ENCODE data around the gene MEF2B. TPM values are rescaled to one million over a fixed set of nuclear protein-coding genes. Genes with fewer than 3 reads are reported as not detected.

MEF2B gene
- total RNA-seq, 6 experiments from 2014 or later = 0.24 to 2.1 (median 0.97) TPM; not detected in 2

- no peak for DNase-seq
- Histone ChIP-seq H3K4me3 (no peak overlapping the region), H3K4me1 (no peaks in the 10 kb centered on the region), H3K27me3 (no peaks in the 10 kb centered on the region), H3K36me3 (no peaks in the 10 kb centered on the region), H3K27ac (no peak overlapping the region), H3K9me3 (no peaks in the 10 kb centered on the region)
- intact Hi-C loops (cut with DNase I) = no loop called here
- no peak for ATAC-seq
- WGBS (ENCODE audit: insufficient coverage, low coverage, low lambda C conversion rate, missing lambda C conversion rate) = 5% methylated on average over 4 of the region's 5 CpGs
- no peak for TF ChIP-seq POLR2A (IDR thresholded peaks at IDR 0.05)
These were observed 44.1 kb upstream of the MEF2B start for GRCh38 chr19:19214159-19214490.

DNA sequence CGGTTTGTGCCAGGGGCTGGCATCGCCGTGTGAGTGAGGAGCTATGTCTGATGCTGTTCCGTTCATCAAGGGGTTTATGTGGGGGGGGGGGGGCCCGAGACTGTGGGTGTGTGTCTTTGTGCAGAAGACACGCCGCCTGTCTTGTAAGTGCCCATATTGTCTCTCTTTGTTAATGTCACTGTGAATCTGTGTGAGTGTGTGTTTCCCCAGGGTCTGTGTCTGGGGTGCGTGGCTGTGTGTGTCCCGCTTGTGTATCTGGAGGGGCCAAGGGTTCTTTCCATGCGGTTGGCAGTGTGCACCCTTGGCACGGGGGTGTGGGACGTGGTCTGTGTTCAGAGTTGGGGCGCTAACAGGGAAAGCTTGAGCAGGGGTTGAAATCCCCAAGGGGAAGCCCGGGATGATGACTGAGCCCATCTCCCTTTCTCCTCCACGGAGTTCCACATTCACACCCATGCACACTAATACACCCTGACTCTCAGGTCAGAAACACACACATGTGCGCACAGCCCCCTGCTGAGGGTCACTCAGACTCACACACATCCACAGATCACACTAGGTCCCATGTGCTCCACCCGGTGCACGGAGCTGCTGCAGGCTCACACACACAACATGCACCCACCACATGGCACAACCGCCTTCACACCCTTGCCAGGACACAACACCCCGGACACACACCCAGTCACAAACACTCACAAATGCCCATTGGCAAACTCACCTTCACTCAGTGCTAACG is 43.5 kb upstream of the MEF2B start:
- no peaks in the 10 kb centered on the region for H3K36me3 ChIP-seq
- intact Hi-C loops (cut with DNase I) = no loop called here
- no peaks in the 10 kb centered on the region for H3K27me3 ChIP-seq
- 25% methylated on average over 9 of the region's 21 CpGs for WGBS (ENCODE audit: insufficient coverage, low coverage, low lambda C conversion rate, missing lambda C conversion rate)
- ATAC-seq (no peak), DNase-seq (no peak)
- no peak overlapping the region for H3K27ac ChIP-seq
- no peak overlapping the region for H3K4me3 ChIP-seq
- H3K9me3 ChIP-seq = no peaks in the 10 kb centered on the region
- no peaks in the 10 kb centered on the region for H3K4me1 ChIP-seq
- TF ChIP-seq, protein P1, sequence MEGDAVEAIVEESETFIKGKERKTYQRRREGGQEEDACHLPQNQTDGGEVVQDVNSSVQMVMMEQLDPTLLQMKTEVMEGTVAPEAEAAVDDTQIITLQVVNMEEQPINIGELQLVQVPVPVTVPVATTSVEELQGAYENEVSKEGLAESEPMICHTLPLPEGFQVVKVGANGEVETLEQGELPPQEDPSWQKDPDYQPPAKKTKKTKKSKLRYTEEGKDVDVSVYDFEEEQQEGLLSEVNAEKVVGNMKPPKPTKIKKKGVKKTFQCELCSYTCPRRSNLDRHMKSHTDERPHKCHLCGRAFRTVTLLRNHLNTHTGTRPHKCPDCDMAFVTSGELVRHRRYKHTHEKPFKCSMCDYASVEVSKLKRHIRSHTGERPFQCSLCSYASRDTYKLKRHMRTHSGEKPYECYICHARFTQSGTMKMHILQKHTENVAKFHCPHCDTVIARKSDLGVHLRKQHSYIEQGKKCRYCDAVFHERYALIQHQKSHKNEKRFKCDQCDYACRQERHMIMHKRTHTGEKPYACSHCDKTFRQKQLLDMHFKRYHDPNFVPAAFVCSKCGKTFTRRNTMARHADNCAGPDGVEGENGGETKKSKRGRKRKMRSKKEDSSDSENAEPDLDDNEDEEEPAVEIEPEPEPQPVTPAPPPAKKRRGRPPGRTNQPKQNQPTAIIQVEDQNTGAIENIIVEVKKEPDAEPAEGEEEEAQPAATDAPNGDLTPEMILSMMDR (IDR thresholded peaks at IDR 0.05) = no peak
- no peak for TF ChIP-seq POLR2A (IDR thresholded peaks at IDR 0.05)

DNA sequence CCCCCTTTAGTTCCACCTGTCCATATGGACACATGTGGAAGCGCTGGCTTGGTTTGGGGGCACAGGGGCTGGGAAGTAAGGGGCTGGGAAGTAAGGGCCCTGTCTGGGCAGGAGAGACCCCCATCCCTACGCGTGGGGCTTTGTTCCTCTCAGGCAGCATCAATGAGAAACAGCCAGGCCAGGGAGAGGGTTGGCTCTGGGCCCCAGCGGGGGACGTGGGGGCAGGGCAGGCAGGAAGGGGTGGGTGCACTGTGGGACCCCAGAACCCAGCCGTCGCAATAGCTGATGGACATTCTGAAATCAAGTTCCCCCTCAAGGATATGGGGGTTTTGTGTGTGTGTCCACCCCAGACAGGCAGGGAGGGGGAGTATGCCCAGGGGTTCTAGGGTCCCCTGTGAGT is 42.9 kb upstream of the MEF2B start:
- WGBS (ENCODE audit: insufficient coverage, low coverage, low lambda C conversion rate, missing lambda C conversion rate) = 10% methylated on average over 6 of the region's 7 CpGs
- H3K27me3 ChIP-seq = no peaks in the 10 kb centered on the region
- ATAC-seq = no peak

GRCh38 chr19:19211499-19212420 is 41.7 kb upstream of the MEF2B start, which contains the start of gene NCAN:
Gene NCAN, plus strand, starts transcription at chr19:19211958. Its CDS starts 4,996 bp downstream, at chr19:19216954.
- ATAC-seq (no peak), DNase-seq (no peak)
- no peaks in the 10 kb centered on the region for H3K4me1 ChIP-seq
- WGBS (ENCODE audit: insufficient coverage, low coverage, low lambda C conversion rate, missing lambda C conversion rate) = 7% methylated on average over 43 of the region's 54 CpGs
- no peak within 1 kb of the TSS for H3K4me3 ChIP-seq
- no peak within 1 kb of the TSS for H3K27ac ChIP-seq
- H3K27me3 ChIP-seq = no peaks in the 10 kb centered on the region
- TF ChIP-seq, protein P1 (IDR thresholded peaks at IDR 0.05) = no peak
- no peak for TF ChIP-seq POLR2A (IDR thresholded peaks at IDR 0.05)
- intact Hi-C loops (cut with DNase I) = no loop called here
- H3K9me3 ChIP-seq = no peaks in the 10 kb centered on the region
- no peaks in the 10 kb centered on the region for H3K36me3 ChIP-seq

More for the DNA sequence above, 42.9 kb upstream of the MEF2B start:
- no peaks in the 10 kb centered on the region for H3K4me1 ChIP-seq
- no peaks in the 10 kb centered on the region for H3K36me3 ChIP-seq
- no peak overlapping the region for H3K4me3 ChIP-seq
- intact Hi-C loops (cut with DNase I) = no loop called here
- DNase-seq = no peak
- TF ChIP-seq, protein P1 (IDR thresholded peaks at IDR 0.05) = no peak
- H3K27ac ChIP-seq = no peak overlapping the region
- no peaks in the 10 kb centered on the region for H3K9me3 ChIP-seq

- intact Hi-C loops (cut with DNase I) = no loop called here
- H3K4me3 ChIP-seq = no peak overlapping the region
- no peaks in the 10 kb centered on the region for H3K4me1 ChIP-seq
- no peaks in the 10 kb centered on the region for H3K27me3 ChIP-seq
- 73% methylated on average over 1 of the region's 9 CpGs for WGBS (ENCODE audit: insufficient coverage, low coverage, low lambda C conversion rate, missing lambda C conversion rate)
- DNase-seq (no peak), ATAC-seq (no peak)
- H3K9me3 ChIP-seq = no peaks in the 10 kb centered on the region
- no peak overlapping the region for H3K27ac ChIP-seq
- H3K36me3 ChIP-seq = no peaks in the 10 kb centered on the region
- no peak for TF ChIP-seq POLR2A (IDR thresholded peaks at IDR 0.05)
- TF ChIP-seq, protein P1 (IDR thresholded peaks at IDR 0.05) = no peak
These were observed 39.3 kb upstream of the MEF2B start for GRCh38 chr19:19209372-19209771.

Measured in right lobe of liver (tissue), 6 donors.